HepG2 (cell line): ENCODE results near the gene RPS19BP1. TPM values are rescaled to one million over a fixed set of nuclear protein-coding genes. Genes with fewer than 3 reads are reported as not detected.
A peak's percentile ranks its signal among the peaks of the same experiment; 100 is the strongest.

Experiments
- FOXP1 ChIP-seq, 2 experiments: fragments of 450-650 bp in 1 of 2; IDR thresholded peaks; 2 replicates each; pipeline ENCODE4 v1.6.1; 2017 to 2018; ENCODE audit warnings: antibody characterized with exemption in 1 of 2
- IRF2 ChIP-seq: IDR thresholded peaks from 2 replicates; pipeline ENCODE4 v1.6.1; 2018; ENCODE audit warnings: missing genetic modification reagents, missing compliant biosample characterization
- KDM2A ChIP-seq: sonication (generic); formaldehyde crosslinking; IDR thresholded peaks from 2 replicates; pipeline ENCODE4 v1.4.0; 2020; ENCODE audit warnings: low read depth, missing genetic modification reagents, borderline replicate concordance
- KMT2A ChIP-seq: sonication (generic); formaldehyde crosslinking; IDR thresholded peaks from 2 replicates; pipeline ENCODE4 v1.4.0; 2020; ENCODE audit warnings: missing genetic modification reagents
- MZF1 ChIP-seq: sonication (generic); formaldehyde crosslinking; IDR thresholded peaks from 2 replicates; pipeline ENCODE4 v1.8.1; 2023; ENCODE audit warnings: mild to moderate bottlenecking, missing genetic modification reagents, borderline replicate concordance
- PHF21A ChIP-seq: sonication (generic); formaldehyde crosslinking; IDR thresholded peaks from 2 replicates; pipeline ENCODE4 v1.5.0; 2020; ENCODE audit warnings: mild to moderate bottlenecking, missing genetic modification reagents
- POGZ ChIP-seq: sonication (generic); formaldehyde crosslinking; IDR thresholded peaks from 2 replicates; pipeline ENCODE4 v1.4.0; 2020; ENCODE audit warnings: mild to moderate bottlenecking, missing genetic modification reagents
- RARA ChIP-seq: IDR thresholded peaks from 2 replicates; pipeline ENCODE4 v1.6.1; 2016; ENCODE audit warnings: missing genetic modification reagents, missing compliant biosample characterization
- RCOR2 ChIP-seq: IDR thresholded peaks from 2 replicates; pipeline ENCODE4 v1.6.1; 2016; ENCODE audit warnings: missing biosample characterization, missing genetic modification reagents
- REPIN1 ChIP-seq: sonication (generic); formaldehyde crosslinking; IDR thresholded peaks from 2 replicates; pipeline ENCODE4 v1.8.0; 2022; ENCODE audit warnings: missing genetic modification reagents, low read depth, mild to moderate bottlenecking, borderline replicate concordance
- SMAD3 ChIP-seq: sonication (generic); formaldehyde crosslinking; IDR thresholded peaks from 2 replicates; pipeline ENCODE4 v1.4.0; 2020; ENCODE audit warnings: missing genetic modification reagents
- ZNF362 ChIP-seq: sonication (generic); formaldehyde crosslinking; IDR thresholded peaks from 2 replicates; pipeline ENCODE4 v1.4.0; 2020; ENCODE audit warnings: missing genetic modification reagents, mild to moderate bottlenecking, borderline replicate concordance
- ZNF546 ChIP-seq: sonication (generic); formaldehyde crosslinking; conservative IDR thresholded peaks from 2 replicates; pipeline ENCODE4 v1.8.1; 2023; ENCODE audit warnings: mild to moderate bottlenecking, missing genetic modification reagents
- ZNF749 ChIP-seq: sonication (generic); formaldehyde crosslinking; IDR thresholded peaks from 2 replicates; pipeline ENCODE4 v1.8.0; 2022; ENCODE audit warnings: mild to moderate bottlenecking, missing genetic modification reagents, moderate library complexity, borderline replicate concordance
- ZNF790 ChIP-seq: sonication (generic); formaldehyde crosslinking; IDR thresholded peaks from 2 replicates; pipeline ENCODE4 v1.8.0; 2022; ENCODE audit warnings: missing genetic modification reagents, mild to moderate bottlenecking, borderline replicate concordance
- polyA plus RNA-seq, 8 experiments: library from polyadenylated mRNA; depleted of rRNA in 3 of 8; stranded (reverse) in 7 of 8; unstranded in 1 of 8; fragments of >200 nt; fragmentation: Illumina TruSeq in 4 of 8; extraction: Trizol in 4 of 8; gene quantifications; 2 replicates each; pipeline versions ENCODE4 v1.2.1 to v1.2.3, GENCODE V29; 2011 to 2016; ENCODE audit warnings: low read depth in 4 of 8, missing spikeins in 1 of 8, mixed read lengths in 1 of 8; ENCODE audit not compliant: insufficient read depth in 1 of 8
- total RNA-seq, 5 experiments: library from RNA; depleted of rRNA; stranded (reverse); fragments of >200 nt; fragmentation: Illumina TruSeq; extraction: Trizol; gene quantifications; 2 replicates each; pipeline ENCODE4 v1.2.3, GENCODE V29; 2016; ENCODE audit warnings: low read depth in 1 of 5
- TF ChIP-seq, protein P1 (sequence below): sonication (generic); formaldehyde crosslinking; IDR thresholded peaks from 2 replicates; pipeline ENCODE4 v1.4.0; 2020; ENCODE audit warnings: mild to moderate bottlenecking, missing genetic modification reagents
- TF ChIP-seq, protein P2 (sequence below): sonication (generic); formaldehyde crosslinking; IDR thresholded peaks from 2 replicates; pipeline ENCODE4 v1.5.1; 2020; ENCODE audit warnings: missing genetic modification reagents, mild to moderate bottlenecking, borderline replicate concordance
- TF ChIP-seq, protein P3 (sequence below): IDR thresholded peaks from 2 replicates; pipeline ENCODE4 v1.6.1; 2016; ENCODE audit warnings: missing compliant biosample characterization, missing genetic modification reagents, borderline replicate concordance
- TF ChIP-seq, protein P4 (sequence below): sonication (generic); formaldehyde crosslinking; IDR thresholded peaks from 2 replicates; pipeline ENCODE4 v1.4.0; 2020; ENCODE audit warnings: missing genetic modification reagents, borderline replicate concordance

The RPS19BP1 gene
- total and polyA plus RNA-seq, 2 of the 13 experiments (the other 11 are each of a cell fraction or from before 2014, with no cell fraction given): 44.3 to 81.3 TPM

DNA sequence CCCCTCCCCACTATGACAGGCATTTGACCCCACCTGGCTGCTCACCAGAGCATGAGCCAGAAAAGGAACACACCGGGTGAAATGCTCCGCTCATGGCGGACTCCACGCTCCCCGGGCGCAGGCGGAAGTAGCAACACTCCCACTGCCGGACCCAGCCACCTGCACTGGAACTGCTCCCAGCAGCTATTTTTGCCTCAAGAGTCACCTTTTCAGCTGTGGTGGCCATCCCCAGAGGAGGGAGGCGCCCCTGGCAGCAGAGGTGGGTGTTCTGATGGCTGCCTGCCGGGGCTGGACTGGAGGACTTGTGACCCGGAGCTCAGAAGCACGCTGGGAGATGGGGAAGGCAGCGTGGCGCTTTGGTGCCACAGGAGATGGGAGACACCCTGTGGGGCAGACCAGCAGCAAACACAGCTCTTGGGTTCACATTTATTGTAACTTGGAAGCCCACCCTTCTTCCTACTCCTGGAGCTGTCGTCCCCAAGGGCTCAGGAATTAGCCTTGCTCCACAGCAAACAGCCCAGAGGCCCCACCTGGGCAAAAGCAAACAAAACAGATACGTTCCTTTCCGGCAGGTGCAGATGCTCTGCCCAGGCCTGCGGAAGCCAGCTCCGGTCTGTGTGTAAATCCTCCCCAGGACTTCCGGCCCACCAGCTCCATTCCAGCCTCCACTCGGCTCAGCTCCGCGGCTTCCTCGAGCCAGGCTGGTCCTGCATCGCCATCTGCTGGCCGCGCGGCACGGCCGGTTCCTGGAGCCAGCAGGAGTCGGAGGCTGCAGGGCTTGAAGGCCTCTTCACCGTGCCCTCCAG lies 3.7 kb downstream of the RPS19BP1 start (continued):
- TF ChIP-seq, protein P1, sequence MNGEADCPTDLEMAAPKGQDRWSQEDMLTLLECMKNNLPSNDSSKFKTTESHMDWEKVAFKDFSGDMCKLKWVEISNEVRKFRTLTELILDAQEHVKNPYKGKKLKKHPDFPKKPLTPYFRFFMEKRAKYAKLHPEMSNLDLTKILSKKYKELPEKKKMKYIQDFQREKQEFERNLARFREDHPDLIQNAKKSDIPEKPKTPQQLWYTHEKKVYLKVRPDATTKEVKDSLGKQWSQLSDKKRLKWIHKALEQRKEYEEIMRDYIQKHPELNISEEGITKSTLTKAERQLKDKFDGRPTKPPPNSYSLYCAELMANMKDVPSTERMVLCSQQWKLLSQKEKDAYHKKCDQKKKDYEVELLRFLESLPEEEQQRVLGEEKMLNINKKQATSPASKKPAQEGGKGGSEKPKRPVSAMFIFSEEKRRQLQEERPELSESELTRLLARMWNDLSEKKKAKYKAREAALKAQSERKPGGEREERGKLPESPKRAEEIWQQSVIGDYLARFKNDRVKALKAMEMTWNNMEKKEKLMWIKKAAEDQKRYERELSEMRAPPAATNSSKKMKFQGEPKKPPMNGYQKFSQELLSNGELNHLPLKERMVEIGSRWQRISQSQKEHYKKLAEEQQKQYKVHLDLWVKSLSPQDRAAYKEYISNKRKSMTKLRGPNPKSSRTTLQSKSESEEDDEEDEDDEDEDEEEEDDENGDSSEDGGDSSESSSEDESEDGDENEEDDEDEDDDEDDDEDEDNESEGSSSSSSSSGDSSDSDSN (CRISPR knock-in tag): peak; percentile 82
- TF ChIP-seq, protein P2, sequence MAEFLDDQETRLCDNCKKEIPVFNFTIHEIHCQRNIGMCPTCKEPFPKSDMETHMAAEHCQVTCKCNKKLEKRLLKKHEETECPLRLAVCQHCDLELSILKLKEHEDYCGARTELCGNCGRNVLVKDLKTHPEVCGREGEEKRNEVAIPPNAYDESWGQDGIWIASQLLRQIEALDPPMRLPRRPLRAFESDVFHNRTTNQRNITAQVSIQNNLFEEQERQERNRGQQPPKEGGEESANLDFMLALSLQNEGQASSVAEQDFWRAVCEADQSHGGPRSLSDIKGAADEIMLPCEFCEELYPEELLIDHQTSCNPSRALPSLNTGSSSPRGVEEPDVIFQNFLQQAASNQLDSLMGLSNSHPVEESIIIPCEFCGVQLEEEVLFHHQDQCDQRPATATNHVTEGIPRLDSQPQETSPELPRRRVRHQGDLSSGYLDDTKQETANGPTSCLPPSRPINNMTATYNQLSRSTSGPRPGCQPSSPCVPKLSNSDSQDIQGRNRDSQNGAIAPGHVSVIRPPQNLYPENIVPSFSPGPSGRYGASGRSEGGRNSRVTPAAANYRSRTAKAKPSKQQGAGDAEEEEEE (CRISPR knock-in tag): 0 out of 2 replicates have a peak, but pooled peaks have one; percentile 55
- TF ChIP-seq ZNF749 (CRISPR knock-in tag) (no peak), PHF21A (CRISPR knock-in tag) (peak; percentile 59), ZNF362 (CRISPR knock-in tag) (peak; percentile 44; the same call in 1 of the 2 replicates), IRF2 (peak; percentile 92), ZNF790 (CRISPR knock-in tag) (no peak), MZF1 (CRISPR knock-in tag) (no peak), FOXP1 (IDR thresholded peaks at IDR 0.05) (no peak), FOXP1 (CRISPR knock-in tag; IDR thresholded peaks at IDR 0.05) (no peak), RCOR2 (CRISPR knock-in tag) (peak; percentile 74; the same call in 1 of the 2 replicates), POGZ (peak; percentile 88), REPIN1 (peak; percentile 86; the same call in 1 of the 2 replicates), SMAD3 (CRISPR knock-in tag) (peak; percentile 92), KDM2A (CRISPR knock-in tag) (peak; percentile 96), ZNF546 (CRISPR knock-in tag) (peak; percentile 76; the same call in 1 of the 2 replicates), RARA (CRISPR knock-in tag) (peak; percentile 75), KMT2A (CRISPR knock-in tag) (peak; percentile 55; the same call in 1 of the 2 replicates)
- TF ChIP-seq, protein P3, sequence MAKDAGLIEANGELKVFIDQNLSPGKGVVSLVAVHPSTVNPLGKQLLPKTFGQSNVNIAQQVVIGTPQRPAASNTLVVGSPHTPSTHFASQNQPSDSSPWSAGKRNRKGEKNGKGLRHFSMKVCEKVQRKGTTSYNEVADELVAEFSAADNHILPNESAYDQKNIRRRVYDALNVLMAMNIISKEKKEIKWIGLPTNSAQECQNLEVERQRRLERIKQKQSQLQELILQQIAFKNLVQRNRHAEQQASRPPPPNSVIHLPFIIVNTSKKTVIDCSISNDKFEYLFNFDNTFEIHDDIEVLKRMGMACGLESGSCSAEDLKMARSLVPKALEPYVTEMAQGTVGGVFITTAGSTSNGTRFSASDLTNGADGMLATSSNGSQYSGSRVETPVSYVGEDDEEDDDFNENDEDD: peak; percentile 54; the same call in 1 of the 2 replicates
- TF ChIP-seq, protein P4, sequence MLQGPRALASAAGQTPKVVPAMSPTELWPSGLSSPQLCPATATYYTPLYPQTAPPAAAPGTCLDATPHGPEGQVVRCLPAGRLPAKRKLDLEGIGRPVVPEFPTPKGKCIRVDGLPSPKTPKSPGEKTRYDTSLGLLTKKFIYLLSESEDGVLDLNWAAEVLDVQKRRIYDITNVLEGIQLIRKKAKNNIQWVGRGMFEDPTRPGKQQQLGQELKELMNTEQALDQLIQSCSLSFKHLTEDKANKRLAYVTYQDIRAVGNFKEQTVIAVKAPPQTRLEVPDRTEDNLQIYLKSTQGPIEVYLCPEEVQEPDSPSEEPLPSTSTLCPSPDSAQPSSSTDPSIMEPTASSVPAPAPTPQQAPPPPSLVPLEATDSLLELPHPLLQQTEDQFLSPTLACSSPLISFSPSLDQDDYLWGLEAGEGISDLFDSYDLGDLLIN (CRISPR knock-in tag): no peak
